Stomach (tissue), 9 donors: ENCODE data around the gene PTPRE. TPM values are rescaled to one million over a fixed set of nuclear protein-coding genes. Genes with fewer than 3 reads are reported as not detected.

ENCODE experiments used
- DNase-seq, 2 donors: peaks; one replicate each; pipeline versions ENCODE4 v3.0.0 to v3.0.0-alpha.2; 2013 to 2019
- H3K27ac ChIP-seq, 5 donors: fragments of 200-600 bp in 4 of 5; sonication (generic) in 4 of 5; one replicate each; pipeline ENCODE4 v1.5.1; 2013 to 2019; ENCODE audit warnings: mild to moderate bottlenecking in 1 of 5, moderate library complexity in 1 of 5
- H3K27me3 ChIP-seq, 3 donors: fragments of 200-600 bp; sonication (generic); one replicate each; pipeline ENCODE4 v1.5.1; 2017 to 2019; ENCODE audit warnings: mixed run types in 1 of 3
- H3K36me3 ChIP-seq, 4 donors: fragments of 200-600 bp; sonication (generic); 1 replicate in 3 of 4; 2 replicates in 1 of 4; pipeline ENCODE4 v1.5.1; 2016 to 2019
- H3K4me1 ChIP-seq, 4 donors: fragments of 200-600 bp; sonication (generic); one replicate each; pipeline ENCODE4 v1.5.1; 2016 to 2019
- H3K4me3 ChIP-seq, 4 donors: fragments of 200-600 bp; sonication (generic) in 3 of 4; one replicate each; pipeline ENCODE4 v1.5.1; 2016 to 2019; ENCODE audit warnings: mild to moderate bottlenecking in 1 of 4
- H3K9me3 ChIP-seq, 4 donors: fragments of 200-600 bp; sonication (generic); one replicate each; pipeline ENCODE4 v1.5.1; 2016 to 2019
- EP300 ChIP-seq: sonication (generic); formaldehyde crosslinking; IDR thresholded peaks from one replicate; pipeline ENCODE4 v1.6.1; 2017; ENCODE audit warnings: antibody characterized with exemption
- POLR2A ChIP-seq, 4 donors: fragments of 450-650 bp; IDR thresholded peaks; one replicate each; pipeline ENCODE4 v1.6.1; 2016; ENCODE audit warnings: antibody characterized with exemption in 4 of 4, control low read depth in 2 of 4, mild to moderate bottlenecking in 1 of 4, moderate library complexity in 1 of 4
- POLR2AphosphoS5 ChIP-seq, 3 donors: sonication (generic); formaldehyde crosslinking; IDR thresholded peaks; one replicate each; pipeline ENCODE4 v1.6.1; 2016; ENCODE audit warnings: antibody characterized with exemption in 3 of 3
- WGBS, 5 donors: extraction: QIAGEN DNeasy Blood & Tissue Kit in 3 of 5; methylation state at CpG; one replicate each; pipeline versions ENCODE4 v1.1.5 to v1.1.7; 2013 to 2018; 5-methylcytosine and 5-hydroxymethylcytosine counted together
- intact Hi-C: fragments of 100-400 bp; cut with DNase I; formaldehyde crosslinking; loops from one replicate; pipeline ENCODE4 v1.15.1; 2023; ENCODE audit warnings: low total_unique reads
- polyA plus RNA-seq, 3 donors: library from polyadenylated mRNA; stranded (reverse); fragments of 200-250 nt; gene quantifications; one replicate each; pipeline ENCODE4 v1.2.3, GENCODE V29; 2013
- total RNA-seq, 5 donors: library from RNA; depleted of rRNA; stranded (reverse); fragments of >200 nt; gene quantifications; one replicate each; pipeline versions ENCODE4 v1.1.0 to v1.2.3, GENCODE V29; 2014 to 2016
- TF ChIP-seq, protein P1 (sequence below), 7 experiments: fragments of 450-650 bp in 4 of 7; fragments of 200-600 bp in 3 of 7; sonication (generic) in 3 of 7; IDR thresholded peaks; one replicate each; pipeline ENCODE4 v1.5.1; 2016 to 2019; ENCODE audit warnings: antibody characterized with exemption in 7 of 7, control low read depth in 2 of 7, mild to moderate bottlenecking in 1 of 7
- donor health status: healthy with polysubstance abuse.
- donor health status: Bipolar disorder and iron deficiency.
- donor health status: healthy.

Gene PTPRE
- total and polyA plus RNA-seq, 8 donors: 4.0 to 26.4 (median 8.9) TPM

DNA sequence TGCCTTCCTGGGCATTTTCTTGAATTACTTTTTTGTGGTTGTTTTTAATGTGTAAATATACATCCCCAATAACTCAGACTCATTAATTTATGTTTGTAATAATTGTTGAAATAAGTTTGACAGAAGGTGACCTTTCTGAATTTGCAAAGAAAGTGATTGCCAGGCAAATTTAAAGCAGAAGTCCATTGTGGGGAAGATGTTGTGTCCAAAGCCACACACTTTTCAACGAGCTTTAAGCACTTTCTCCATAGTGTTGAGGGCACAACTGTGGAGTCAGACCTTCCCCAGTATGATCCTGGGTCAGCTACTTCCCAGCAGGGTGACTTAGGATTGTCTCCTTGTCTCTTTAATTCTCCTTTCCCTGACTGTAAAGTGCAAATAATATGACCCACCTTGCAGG lies 52.5 kb downstream of the PTPRE start:
- H3K27ac ChIP-seq: no peak overlapping the region
- H3K9me3 ChIP-seq: peaks cover 0 to 10% (median 0%) of the 10 kb centered on the region in 4 donors
- 54 to 75% (median 63%) methylated on average over 1 of the region's 1 CpG for WGBS, 5 donors
- no peaks in the 10 kb centered on the region for H3K36me3 ChIP-seq
- intact Hi-C loops: no loop called here
- TF ChIP-seq EP300: no peak
- no peak for TF ChIP-seq POLR2A (IDR thresholded peaks at IDR 0.05)
- TF ChIP-seq, protein P1, sequence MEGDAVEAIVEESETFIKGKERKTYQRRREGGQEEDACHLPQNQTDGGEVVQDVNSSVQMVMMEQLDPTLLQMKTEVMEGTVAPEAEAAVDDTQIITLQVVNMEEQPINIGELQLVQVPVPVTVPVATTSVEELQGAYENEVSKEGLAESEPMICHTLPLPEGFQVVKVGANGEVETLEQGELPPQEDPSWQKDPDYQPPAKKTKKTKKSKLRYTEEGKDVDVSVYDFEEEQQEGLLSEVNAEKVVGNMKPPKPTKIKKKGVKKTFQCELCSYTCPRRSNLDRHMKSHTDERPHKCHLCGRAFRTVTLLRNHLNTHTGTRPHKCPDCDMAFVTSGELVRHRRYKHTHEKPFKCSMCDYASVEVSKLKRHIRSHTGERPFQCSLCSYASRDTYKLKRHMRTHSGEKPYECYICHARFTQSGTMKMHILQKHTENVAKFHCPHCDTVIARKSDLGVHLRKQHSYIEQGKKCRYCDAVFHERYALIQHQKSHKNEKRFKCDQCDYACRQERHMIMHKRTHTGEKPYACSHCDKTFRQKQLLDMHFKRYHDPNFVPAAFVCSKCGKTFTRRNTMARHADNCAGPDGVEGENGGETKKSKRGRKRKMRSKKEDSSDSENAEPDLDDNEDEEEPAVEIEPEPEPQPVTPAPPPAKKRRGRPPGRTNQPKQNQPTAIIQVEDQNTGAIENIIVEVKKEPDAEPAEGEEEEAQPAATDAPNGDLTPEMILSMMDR (IDR thresholded peaks at IDR 0.05): no peak
- no peak for TF ChIP-seq POLR2AphosphoS5 (IDR thresholded peaks at IDR 0.05)
- no peaks in the 10 kb centered on the region for H3K27me3 ChIP-seq
- no peak overlapping the region for H3K4me3 ChIP-seq
- DNase-seq: no peak
- H3K4me1 ChIP-seq: no peaks in the 10 kb centered on the region

DNA sequence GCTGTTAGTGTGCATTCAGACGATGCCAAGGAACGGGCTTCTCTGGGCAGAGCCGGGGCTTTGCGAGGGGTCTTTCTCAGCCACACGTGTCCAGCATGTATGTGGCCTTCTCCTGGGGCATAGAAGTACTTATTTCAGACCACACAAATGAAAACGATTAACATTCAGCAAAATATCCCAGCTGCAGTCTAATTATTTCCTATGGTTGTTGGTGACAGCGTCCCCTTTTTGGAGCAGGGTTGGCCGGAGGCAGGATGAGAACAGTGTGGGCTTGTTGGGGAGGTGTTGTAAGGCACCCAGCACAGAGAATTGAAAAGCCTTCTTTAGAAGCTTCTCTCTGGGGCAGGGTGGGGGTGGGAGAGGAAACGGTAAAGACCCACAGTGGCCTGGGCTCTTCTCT lies 54.2 kb downstream of the PTPRE start:
- WGBS, 5 donors: 76 to 90% (median 80%) methylated on average over 9 of the region's 9 CpGs
- Histone ChIP-seq H3K9me3 (peaks cover 0 to 4% (median 0%) of the 10 kb centered on the region in 4 donors), H3K27ac (no peak overlapping the region), H3K4me3 (no peak overlapping the region), H3K36me3 (no peaks in the 10 kb centered on the region), H3K4me1 (no peaks in the 10 kb centered on the region), H3K27me3 (no peaks in the 10 kb centered on the region)
- DNase-seq: no peak
- intact Hi-C loops: no loop called here
- TF ChIP-seq, protein P1 (IDR thresholded peaks at IDR 0.05): no peak
- TF ChIP-seq POLR2A (IDR thresholded peaks at IDR 0.05) (no peak), EP300 (no peak), POLR2AphosphoS5 (IDR thresholded peaks at IDR 0.05) (no peak)

GRCh38 chr10:127962205-127962604 lies 55.3 kb downstream of the PTPRE start:
- intact Hi-C loops: no loop called here
- Histone ChIP-seq H3K27ac (no peak overlapping the region), H3K4me3 (no peak overlapping the region), H3K9me3 (no peaks in the 10 kb centered on the region), H3K27me3 (no peaks in the 10 kb centered on the region), H3K4me1 (no peaks in the 10 kb centered on the region), H3K36me3 (no peaks in the 10 kb centered on the region)
- 77 to 88% (median 84%) methylated on average over 4 to 13 of the region's 13 CpGs for WGBS, 5 donors
- TF ChIP-seq POLR2AphosphoS5 (IDR thresholded peaks at IDR 0.05) (no peak), POLR2A (IDR thresholded peaks at IDR 0.05) (no peak)
- TF ChIP-seq, protein P1 (IDR thresholded peaks at IDR 0.05): no peak
- DNase-seq: no peak

DNA sequence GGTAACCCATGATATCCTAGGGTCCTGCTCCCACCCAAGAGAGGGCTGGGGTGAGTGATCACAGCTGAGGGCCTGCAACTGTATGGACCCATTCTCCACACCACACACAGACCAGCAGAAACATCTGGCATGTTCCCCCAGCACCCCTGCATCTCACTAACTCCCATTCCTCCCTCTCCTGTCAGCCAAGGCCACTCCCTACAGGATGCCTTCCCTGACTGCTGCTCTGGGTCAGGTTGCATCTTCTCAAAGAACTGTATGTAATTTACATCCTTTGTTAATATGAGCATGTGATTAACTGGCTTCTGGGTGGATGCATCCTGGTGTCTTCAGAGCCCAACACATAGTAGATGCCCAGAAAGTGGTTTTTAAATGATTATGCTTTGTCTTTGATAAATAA lies 56.2 kb downstream of the PTPRE start:
- H3K36me3 ChIP-seq: no peaks in the 10 kb centered on the region
- H3K9me3 ChIP-seq: no peaks in the 10 kb centered on the region
- no peak overlapping the region for H3K27ac ChIP-seq
- intact Hi-C loops: no loop called here
- no peaks in the 10 kb centered on the region for H3K27me3 ChIP-seq
- peaks cover 0 to 6% (median 2%) of the 10 kb centered on the region in 4 donors for H3K4me1 ChIP-seq
- TF ChIP-seq EP300: no peak
- no peak for TF ChIP-seq POLR2AphosphoS5 (IDR thresholded peaks at IDR 0.05)
- TF ChIP-seq, protein P1 (IDR thresholded peaks at IDR 0.05): no peak
- TF ChIP-seq POLR2A (IDR thresholded peaks at IDR 0.05): no peak
- DNase-seq: no peak
- no peak overlapping the region for H3K4me3 ChIP-seq
